AG04449 (cell line): Measurements from ENCODE around the gene GABRB1.

Source experiments
- CTCF ChIA-PET: fragments of 350-600 bp; formaldehyde crosslinking; extraction: SDS; loops from one replicate; lab custom pipeline; 2021; ENCODE audit warnings: antibody characterized with exemption; lab: Yijun Ruan, JAX
- POLR2A ChIA-PET: fragments of 400-600, 350-600 bp; formaldehyde crosslinking; extraction: SDS; loops from one replicate; lab custom pipeline; 2020; ENCODE audit warnings: antibody characterized with exemption, inconsistent platforms; lab: Yijun Ruan, JAX
- DNase-seq: peaks from one replicate; pipeline ENCODE4 v3.0.0-alpha.2; 2010; ENCODE audit warnings: low read depth, low spot score
- H3K4me3 ChIP-seq: 2 replicates; pipeline ENCODE4 v1.5.1; 2011; ENCODE audit warnings: low read depth, mild to moderate bottlenecking, control low read depth, low read length
- TF ChIP-seq, protein P1 (sequence below): IDR thresholded peaks from one replicate; pipeline ENCODE4 v1.5.1; 2011; ENCODE audit warnings: mild to moderate bottlenecking, moderate library complexity, low read length, control low read depth, inconsistent platforms; ENCODE audit not compliant: insufficient read depth; ENCODE audit errors: missing control alignments

GABRB1 gene

DNA sequence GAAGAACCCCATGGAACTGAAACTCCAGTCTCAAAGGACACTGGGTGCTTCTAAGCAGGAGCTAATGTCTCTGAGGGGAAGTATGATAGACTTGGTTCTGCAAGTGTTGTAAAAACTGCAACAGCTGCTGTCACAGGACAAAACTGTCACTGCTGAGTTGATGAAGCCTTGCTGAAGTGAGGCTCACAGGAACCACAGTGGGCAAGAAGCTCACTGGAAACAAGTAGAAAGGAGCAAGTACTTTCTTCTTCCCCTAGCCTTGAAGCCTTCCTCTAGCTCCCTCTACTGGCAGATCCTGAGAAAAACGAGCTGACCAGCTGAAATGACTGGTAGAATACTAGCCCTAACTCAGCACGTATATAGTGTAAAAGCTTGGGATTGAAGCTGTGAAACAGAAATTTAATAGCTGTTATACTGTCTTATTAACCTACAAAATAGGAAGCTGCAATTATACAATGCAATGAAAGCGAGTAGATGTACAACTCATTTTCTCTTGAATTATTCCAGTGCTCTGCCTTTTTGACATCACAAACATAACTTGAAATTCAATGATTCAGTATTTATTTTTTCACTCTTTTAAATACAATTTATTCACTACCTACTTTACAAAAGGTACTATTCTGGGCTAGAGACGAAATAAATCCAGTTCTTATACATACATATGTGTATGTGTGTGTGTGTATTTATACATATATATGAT lies 91.4 kb downstream of the GABRB1 start:
- H3K4me3 ChIP-seq: no peak overlapping the region
- POLR2A ChIA-PET: no interaction called here

DNA sequence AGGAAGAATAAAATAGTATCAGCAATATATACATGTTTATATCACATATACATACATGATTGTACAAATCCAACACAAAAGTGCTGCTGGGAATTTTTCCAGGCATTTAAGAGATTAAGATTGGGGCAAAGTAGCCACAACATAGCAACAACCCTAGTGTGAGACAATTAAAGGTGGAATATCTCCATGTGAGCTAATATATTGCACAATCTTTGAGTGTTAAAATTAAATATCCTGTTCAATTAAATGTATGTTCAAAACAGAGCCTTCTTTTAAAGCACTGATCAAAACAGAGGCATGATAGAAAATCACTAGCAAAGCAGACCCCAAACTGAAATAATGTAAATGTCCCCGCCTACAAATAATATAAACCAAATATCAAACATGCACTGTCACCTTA lies 97.6 kb downstream of the GABRB1 start:
- TF ChIP-seq, protein P1, sequence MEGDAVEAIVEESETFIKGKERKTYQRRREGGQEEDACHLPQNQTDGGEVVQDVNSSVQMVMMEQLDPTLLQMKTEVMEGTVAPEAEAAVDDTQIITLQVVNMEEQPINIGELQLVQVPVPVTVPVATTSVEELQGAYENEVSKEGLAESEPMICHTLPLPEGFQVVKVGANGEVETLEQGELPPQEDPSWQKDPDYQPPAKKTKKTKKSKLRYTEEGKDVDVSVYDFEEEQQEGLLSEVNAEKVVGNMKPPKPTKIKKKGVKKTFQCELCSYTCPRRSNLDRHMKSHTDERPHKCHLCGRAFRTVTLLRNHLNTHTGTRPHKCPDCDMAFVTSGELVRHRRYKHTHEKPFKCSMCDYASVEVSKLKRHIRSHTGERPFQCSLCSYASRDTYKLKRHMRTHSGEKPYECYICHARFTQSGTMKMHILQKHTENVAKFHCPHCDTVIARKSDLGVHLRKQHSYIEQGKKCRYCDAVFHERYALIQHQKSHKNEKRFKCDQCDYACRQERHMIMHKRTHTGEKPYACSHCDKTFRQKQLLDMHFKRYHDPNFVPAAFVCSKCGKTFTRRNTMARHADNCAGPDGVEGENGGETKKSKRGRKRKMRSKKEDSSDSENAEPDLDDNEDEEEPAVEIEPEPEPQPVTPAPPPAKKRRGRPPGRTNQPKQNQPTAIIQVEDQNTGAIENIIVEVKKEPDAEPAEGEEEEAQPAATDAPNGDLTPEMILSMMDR: no peak
- H3K4me3 ChIP-seq: no peak overlapping the region
- no peak for DNase-seq
- ChIA-PET POLR2A (no interaction called here), CTCF (no interaction called here)

More for the DNA sequence above, 91.4 kb downstream of the GABRB1 start:
- TF ChIP-seq, protein P1: peak; percentile 79
- no peak for DNase-seq
- CTCF ChIA-PET: interaction anchor here (0.6 to 4.1 kb wide), 48 partner anchors 8 to 278 kb away, joined by 3 to 56 read pairs (median 5); no protein-coding TSS in a partner anchor

DNA sequence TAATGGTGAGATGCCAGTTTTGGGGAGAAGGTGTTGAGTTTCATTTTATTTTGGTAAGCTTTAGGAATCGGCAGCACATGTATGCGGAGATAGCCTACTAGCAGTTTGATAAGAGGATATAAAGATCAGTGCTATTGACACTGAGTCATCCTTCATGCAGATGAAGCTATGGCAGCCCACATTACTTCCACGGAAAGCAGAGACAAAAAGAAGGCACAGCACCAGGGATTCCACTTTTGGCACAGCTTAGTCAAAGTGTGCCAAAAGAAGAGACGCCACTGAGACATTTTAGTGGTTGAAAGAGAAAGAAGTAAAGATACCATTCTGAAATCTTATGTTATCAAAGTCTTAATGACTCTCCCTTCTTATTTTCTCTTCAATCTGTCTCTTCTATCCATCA lies 103.8 kb downstream of the GABRB1 start:
- ChIA-PET POLR2A (no interaction called here), CTCF (interaction anchor here (0.9 to 6.8 kb wide), 3 partner anchors 9 to 14 kb away, joined by 3 to 37 read pairs (median 3); no protein-coding TSS in a partner anchor)
- DNase-seq: no peak
- no peak overlapping the region for H3K4me3 ChIP-seq
- TF ChIP-seq, protein P1: no peak

DNA sequence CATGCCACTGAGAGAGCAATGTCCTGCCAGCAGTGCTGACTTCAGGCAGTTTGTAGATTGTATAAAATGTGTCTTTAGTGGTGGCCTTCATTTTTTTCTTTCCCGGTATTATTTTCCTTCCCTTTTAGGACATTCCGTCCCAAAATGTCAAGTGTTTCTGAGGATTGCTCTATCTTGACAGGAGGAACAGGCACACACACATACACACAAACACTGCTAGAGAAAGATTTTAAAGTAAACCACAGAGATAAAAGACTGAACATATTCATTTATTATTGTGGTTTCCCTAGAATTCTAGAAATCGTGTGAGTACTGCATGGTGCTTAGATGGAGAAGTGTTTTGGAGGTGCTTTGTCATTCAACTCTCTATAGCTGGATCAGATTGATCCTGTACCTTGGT lies 111.9 kb downstream of the GABRB1 start:
- DNase-seq: no peak
- ChIA-PET POLR2A (no interaction called here), CTCF (interaction anchor here (1.3 kb wide), 1 partner anchor 8 kb away, joined by 3 read pairs; no protein-coding TSS in a partner anchor)
- H3K4me3 ChIP-seq: no peak overlapping the region
- TF ChIP-seq, protein P1: no peak

DNA sequence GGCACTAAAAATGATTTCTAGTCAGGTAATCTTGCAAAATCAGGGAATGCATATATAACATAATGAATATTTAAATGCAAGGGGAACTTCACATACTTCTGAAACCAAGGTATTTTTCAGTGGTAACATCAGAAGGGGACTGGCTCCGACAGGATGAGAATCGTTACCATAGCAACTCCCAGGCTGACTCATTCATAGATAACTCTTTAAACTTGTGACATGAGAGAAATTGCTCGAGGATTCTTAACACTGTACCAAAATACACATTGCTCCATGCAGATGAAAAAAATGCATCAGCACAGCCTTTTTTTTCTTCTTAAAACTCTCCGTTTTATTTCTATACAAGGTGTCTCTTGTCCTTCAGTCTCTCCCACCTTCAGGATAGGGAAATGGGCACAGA lies 114.3 kb downstream of the GABRB1 start:
- TF ChIP-seq, protein P1: no peak
- CTCF ChIA-PET: no interaction called here
- POLR2A ChIA-PET: no interaction called here
- H3K4me3 ChIP-seq: no peak overlapping the region
- DNase-seq: peak; percentile 59

DNA sequence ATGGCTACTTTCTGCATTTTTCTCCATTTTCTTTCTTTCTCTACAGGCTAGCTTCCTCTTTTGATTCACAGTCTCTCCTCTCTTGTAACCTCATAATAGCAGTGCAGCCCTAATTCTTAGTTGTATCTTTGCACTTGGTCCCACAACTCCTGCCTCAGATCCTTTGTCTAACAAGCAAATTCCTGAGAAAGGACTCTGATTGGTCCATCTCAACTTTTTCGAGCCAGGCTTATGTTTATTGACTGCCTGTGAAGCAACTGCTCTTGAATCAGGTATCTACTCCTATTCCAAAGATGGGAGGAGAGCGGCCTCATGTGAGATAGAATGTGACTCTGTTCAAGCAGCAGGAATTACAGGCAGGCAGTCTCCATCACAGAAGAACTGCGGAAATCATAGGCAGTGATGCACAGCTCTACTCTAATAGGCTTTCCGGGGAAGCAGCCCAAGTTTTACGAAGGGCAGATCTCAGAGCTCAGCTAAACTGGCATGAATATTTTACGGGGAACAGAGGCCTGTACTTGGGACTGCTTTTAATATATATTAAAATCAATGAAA lies 123.5 kb downstream of the GABRB1 start:
- TF ChIP-seq, protein P1: no peak
- H3K4me3 ChIP-seq: no peak overlapping the region
- DNase-seq: no peak
- ChIA-PET CTCF (no interaction called here), POLR2A (interaction anchor here (0.6 kb wide), 1 partner anchor 215 kb away, joined by 3 read pairs; no protein-coding TSS in a partner anchor)
